Suppressor macrophage treated with lipopolysaccharide for 1 hour (primary cell): Measurements from ENCODE around the gene HERC4.

ENCODE experiments used
- DNase-seq, 3 donors: peaks; one replicate each; pipeline ENCODE4 v3.0.0-alpha.2; 2020 to 2022

Gene HERC4, protein sequence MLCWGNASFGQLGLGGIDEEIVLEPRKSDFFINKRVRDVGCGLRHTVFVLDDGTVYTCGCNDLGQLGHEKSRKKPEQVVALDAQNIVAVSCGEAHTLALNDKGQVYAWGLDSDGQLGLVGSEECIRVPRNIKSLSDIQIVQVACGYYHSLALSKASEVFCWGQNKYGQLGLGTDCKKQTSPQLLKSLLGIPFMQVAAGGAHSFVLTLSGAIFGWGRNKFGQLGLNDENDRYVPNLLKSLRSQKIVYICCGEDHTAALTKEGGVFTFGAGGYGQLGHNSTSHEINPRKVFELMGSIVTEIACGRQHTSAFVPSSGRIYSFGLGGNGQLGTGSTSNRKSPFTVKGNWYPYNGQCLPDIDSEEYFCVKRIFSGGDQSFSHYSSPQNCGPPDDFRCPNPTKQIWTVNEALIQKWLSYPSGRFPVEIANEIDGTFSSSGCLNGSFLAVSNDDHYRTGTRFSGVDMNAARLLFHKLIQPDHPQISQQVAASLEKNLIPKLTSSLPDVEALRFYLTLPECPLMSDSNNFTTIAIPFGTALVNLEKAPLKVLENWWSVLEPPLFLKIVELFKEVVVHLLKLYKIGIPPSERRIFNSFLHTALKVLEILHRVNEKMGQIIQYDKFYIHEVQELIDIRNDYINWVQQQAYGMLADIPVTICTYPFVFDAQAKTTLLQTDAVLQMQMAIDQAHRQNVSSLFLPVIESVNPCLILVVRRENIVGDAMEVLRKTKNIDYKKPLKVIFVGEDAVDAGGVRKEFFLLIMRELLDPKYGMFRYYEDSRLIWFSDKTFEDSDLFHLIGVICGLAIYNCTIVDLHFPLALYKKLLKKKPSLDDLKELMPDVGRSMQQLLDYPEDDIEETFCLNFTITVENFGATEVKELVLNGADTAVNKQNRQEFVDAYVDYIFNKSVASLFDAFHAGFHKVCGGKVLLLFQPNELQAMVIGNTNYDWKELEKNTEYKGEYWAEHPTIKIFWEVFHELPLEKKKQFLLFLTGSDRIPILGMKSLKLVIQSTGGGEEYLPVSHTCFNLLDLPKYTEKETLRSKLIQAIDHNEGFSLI

DNA sequence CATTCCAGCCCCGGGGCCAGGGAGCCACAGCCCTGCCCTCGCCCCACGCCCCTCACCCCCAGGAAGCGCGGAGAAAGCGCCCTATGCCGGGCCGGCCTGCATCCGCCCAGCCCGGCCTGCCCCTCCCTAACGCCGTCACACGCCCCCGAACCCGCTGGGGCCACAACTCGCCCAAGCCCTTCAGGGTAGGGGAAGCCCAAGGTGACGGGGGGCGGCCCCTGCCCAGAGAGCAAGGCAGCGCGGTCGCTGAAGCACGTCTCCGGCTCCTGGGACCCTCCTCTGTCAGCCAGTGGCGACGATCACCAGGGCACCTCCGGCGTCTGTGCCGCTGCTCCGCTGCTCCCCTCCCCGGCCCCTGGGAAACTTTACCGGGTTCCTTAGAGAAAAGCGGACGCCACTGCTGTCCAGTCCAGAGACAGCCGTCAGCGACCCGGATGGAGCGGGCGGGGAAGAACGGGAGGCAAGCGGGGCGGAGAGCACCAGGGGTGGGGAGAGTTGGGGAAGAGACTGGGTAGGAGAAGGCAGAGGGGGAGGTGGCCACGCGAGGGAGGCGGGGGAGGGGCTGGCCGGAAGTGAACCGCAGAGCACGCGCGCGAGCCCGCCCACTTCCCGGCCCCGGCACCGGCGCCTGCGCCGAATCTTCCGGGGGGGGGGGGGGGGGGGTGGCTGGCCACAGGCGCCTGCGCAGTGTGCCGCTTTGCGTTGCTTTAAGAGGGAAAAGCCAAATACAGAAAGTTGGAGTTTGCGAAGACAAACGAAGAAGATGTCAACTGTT lies at the start of gene HERC4:
HERC4 (minus strand) TSS at position 509 of the 775 bp plus-strand sequence. CDS start 2,175 bp downstream, outside the sequence.
- peak; percentile 95 to 98 (median 97) for DNase-seq

DNA sequence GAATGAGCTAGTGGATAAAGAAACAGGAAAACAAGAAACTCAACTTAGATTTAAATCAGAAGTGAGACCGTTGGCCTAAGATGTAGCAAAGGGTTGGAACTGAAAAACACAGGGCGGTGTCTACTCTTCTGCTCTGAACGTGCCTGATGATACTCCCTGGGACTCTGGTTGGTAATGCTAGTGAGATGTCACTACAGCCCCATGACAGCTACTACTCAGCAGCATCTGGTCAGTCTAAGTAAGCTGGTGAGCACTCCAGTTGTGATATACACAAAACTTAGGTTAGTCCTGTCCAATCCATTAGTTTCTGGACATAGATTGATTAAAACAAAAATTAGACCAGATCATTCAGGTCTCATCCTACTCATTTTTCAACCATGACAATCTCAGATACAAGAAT lies 49.6 kb upstream of the HERC4 start:
- DNase-seq, result no peak

DNA sequence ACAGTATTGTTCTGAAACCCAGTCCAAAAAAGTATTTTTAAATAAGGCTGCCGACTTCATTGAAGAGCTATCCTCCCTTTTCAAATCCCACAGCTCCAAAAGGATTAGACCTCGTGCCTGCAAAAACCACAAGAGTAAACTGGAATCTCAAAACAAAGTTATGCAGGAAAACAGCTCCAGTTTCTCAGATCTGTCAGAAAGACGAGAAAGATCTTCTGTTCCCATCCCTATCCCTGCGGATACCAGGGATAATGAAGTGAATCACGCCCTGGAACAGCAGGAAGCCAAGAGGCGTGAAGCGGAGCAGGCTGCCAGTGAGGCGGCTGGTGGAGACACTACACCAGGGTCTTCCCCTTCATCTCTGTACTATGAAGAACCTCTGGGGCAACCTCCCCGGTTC lies 46.8 kb upstream of the HERC4 start:
- DNase-seq, result no peak

DNA sequence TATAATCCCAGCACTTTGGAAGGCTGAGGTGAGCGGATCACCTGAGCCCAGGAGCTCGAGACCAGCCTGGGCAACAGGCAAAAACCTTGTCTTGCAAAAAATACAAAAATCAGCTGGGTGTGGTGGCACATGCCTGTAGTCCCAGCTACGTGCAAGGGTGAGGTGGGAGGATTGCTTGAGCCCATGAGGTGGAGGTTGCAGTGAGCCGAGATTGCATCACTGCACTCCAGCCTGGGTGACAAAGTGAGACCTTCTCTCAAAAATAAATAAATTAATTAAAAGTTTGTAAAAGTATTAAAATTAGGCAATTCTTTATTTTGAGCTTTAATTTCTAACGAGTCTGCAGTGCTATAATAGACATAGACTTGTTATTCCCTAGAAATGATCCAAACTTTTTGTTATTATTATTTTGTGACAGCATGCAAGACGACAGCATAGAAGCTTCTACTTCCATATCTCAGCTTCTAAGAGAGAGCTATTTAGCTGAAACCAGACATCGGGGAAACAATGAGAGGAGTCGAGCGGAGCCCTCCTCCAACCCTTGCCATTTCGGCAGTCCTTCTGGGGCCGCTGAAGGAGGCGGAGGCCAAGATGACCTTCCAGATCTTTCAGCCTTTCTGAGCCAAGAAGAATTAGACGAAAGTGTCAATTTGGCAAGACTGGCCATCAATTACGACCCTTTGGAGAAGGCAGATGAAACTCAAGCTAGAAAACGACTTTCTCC lies 46.1 kb upstream of the HERC4 start:
- no peak for DNase-seq

DNA sequence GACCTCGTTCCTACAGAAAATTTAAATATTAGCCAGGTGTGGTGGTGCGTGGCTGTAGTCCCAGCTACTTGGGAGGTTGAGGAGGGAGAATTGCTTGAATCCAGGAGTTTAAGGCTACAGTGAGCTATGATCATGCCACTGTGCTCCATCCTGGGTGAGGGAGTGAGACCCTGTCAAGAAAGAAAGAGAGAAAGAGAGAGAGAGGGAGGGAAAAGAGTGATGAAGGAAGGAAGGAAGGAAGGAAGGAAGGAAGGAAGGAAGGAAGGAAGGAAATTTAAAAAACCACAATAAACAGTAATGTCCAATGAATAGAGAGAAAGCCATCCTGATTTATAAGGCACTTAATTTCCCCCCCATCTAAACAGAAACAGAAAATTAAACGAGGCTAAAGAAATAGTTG lies 43.6 kb upstream of the HERC4 start:
- no peak for DNase-seq

DNA sequence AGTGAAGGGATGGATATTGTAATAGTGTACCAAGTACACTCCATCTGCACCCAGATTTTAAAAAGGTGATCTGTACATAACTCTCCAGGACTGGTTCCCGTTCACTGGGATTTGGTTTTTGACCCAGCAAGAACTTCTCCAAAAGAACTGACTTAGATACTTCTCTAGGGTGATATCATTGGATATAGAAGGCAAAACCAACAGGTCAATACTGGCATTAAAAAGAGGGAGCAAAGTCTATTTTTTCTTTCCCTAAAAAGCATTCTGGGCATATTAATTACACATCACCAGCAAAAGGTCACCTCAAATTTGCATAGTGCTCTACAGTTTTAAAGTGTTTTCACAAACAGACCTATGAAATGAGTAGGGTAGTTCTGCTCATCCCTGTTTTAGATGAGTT lies 37.8 kb upstream of the HERC4 start:
- no peak for DNase-seq

DNA sequence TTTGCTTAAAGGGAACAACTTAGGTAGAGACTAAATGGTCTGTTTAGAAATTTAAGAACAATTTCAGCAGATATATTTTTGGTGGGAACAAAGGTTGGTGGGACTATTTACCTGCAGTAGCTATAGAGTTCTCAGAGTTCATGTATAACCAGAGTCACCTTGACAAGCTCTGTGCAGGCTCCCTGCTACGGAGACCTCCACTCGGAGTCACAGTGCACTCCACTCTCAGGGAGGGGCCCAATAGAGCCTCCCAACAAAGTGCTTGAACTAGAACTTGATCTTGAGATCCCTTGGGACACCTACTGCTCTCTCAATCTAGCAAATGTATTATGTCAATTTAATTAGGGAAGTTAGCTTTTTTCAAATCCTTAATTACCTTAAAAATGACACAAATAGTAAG lies 36.5 kb upstream of the HERC4 start:
- DNase-seq, result no peak

DNA sequence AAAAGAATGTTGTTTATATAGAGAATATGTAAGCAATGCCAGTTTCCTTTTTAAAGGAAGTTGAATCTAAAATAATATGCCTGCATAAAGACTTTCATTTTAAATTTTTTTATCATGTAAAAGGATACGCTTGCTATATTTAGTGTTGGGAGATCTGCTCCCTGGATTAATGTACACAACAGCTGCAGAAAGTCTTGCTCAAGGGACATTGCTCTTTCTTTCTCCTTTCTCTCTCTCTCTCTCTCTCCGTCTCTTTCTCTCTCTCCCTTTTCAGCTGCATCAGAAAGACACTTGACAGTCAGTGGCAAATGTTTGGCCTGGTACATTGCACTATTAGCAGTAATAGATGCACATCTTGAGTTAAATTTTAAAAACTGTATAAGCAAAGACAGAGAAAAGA lies 34.9 kb upstream of the HERC4 start:
- no peak for DNase-seq

DNA sequence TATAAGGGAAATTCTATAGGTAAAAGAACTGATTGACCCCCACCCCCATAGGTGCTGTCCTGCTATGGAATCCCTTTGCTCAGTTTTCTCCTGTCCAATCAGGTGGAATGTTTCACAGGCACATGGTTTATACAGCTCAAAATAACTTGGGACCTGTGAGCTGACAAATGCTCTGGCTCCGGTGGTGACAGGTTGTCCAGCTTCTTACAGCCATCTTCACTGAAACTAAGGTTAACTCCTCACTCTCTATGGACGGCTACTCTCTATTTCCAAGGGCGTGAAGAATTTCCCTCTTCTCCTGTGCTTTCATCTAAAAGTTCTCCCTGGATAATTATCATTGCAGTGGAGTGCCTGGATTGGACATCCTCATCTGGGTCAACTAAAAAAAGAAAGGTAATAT lies 34.2 kb upstream of the HERC4 start, which contains the start of gene MYPN:
MYPN (plus strand) TSS at position 158 of the 400 bp plus-strand sequence. CDS start 11,951 bp downstream, outside the sequence.
- no peak for DNase-seq

DNA sequence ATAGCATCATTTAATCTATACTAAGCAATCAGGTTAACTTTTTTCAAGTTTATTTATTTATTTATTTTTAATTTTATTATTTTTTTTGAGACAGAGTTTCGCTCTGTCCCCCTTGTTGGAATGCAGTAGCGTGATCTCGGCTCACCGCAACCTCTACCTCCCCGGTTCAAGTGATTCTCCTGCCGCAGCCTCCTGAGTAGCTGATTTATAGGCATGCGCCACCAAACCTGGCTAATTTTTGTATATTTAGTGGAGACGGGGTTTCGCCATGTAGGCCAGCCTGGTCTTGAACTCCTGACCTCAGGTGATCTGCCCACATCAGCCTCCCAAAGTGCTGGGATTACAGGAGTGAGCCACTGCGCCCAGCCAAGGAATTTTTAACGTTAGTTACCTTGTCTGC lies 33.6 kb upstream of the HERC4 start:
- no peak for DNase-seq

DNA sequence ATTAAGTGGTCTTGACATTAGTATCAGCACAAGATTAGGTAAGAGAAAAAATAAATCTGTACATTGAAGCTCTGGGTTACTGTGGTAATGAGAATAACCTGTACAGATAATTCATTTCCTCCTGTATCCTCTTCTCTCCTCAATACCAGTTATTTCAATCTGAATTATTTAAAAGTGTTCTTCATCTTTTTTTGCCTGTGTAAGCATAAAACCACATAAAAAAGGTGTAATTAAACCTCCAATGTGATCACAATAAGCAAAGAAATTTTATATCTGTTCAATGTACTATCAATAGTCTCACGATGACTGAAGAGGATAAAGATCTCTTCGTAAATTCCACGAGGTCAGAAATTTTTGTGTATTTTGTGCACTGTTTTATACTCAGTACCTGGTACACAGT lies 33.0 kb upstream of the HERC4 start:
- no peak for DNase-seq

DNA sequence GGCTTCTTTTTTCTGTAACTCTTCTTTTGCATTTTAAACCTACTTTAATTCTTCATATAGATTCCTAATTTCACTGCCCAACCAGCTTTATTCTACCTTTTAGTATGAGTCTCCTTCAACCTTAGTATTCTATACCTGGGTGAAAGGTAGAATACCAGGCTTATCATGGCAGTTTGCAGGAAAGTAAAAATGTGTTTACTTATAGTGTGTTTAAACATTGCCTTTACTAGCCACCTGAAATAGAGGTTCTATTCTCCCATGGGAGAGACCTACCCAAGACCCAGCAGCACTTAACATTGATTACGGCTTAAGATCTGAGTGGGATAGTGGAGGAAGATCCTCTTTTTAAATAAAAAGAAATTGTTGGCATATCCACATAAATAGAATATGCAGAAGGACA lies 32.6 kb upstream of the HERC4 start:
- no peak for DNase-seq

DNA sequence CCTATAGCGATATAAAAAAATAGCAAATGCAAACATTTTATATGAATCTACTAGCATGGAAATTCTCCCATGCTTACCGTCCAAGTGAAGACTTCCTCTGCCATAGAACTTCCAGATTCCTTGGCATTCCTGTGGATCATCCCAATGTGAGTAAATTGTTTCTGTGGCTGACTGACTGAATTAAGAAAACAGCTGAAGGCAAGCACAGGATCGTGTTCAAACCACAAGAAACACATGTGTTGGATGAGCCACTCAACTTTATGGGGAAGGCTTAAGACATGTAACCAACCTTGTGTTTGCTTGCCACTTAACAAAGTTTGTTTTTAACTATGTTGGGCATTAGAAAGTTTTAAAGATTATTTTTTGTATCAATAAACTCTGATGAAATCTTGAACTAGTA lies 31.6 kb upstream of the HERC4 start:
- DNase-seq, result no peak

DNA sequence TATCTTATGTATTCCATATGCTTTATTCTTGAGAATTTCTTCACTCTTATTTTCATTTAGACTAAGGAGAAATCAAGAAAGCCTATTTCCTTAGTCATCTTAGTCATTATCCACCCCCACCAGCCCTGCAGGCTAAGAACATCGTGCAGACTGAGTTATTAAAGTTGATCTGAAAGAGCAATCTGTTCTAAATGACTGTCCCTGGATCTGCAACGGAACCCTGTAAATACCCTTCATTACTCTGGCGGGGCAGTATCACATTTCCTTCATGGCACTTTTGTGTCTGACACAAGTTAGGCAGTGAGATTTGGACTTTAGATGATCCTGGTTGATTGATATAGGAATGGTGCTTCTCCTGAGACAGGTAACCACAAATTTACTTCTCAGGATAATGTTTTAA lies 30.7 kb upstream of the HERC4 start:
- no peak for DNase-seq

DNA sequence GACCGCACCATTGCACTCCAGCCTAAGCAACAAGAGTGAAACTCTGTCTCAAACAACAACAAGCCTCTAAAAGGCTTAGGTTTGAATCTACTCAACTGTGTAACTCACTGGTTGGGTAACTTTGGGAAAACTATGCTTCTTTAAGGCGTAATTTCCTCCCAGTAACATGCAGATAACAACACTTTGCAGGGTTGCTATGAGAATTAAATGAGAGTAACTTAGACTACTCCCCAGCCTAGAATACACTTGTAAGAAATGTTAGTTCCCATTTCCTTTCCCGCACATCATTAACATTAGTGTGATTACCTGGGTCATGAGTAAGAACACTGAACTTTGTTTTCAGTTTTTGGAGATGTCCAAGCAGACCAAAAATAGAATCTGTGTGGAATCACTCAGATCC lies 28.8 kb upstream of the HERC4 start:
- DNase-seq, result no peak

DNA sequence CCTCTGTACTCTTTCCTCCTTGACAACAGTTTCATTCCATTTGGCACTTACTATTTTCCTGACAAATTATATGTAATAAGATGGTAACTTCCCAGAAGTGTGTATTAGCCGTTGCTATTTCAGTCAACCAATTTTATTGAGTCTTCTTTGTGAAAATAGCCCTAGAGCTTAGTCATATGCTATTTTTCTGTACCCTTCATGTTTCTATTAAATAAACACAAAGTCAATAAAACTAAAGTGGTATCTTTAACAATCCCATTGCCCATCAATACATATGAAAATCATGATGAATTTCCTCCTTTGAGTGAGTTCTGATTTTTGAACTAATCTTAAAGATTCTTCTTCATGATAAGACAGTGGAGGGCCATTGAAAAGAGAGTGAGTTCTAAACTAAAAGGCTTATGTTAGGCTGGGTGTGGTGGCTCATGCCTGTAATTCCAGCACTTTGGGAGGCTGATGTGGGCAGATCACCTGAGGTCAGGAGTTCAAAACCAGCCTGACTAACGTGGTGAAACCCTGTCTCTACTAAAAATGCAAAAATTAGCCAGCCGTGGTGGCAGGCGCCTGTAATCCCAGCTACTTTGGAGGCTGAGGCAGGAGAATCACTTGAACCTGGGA lies 28.3 kb upstream of the HERC4 start:
- DNase-seq, result no peak

DNA sequence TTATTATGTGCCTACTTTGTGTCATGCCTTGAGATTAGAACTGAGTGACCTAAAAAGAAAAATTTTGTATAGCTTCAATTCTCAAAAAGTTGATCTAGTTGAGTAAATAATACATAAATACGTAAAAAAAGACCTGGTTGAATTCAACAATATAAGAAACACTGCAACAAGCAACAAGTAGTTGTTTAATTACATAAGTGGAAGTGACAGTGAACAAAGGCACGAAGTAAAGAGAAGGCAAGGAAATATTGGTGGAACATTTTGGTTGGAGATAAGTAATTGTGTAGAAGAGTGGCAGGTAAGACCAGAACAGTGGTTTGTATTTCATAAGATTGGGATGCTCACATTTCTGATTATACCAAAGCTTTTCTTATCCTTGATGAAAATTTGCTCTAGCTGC lies 26.0 kb upstream of the HERC4 start:
- no peak for DNase-seq

DNA sequence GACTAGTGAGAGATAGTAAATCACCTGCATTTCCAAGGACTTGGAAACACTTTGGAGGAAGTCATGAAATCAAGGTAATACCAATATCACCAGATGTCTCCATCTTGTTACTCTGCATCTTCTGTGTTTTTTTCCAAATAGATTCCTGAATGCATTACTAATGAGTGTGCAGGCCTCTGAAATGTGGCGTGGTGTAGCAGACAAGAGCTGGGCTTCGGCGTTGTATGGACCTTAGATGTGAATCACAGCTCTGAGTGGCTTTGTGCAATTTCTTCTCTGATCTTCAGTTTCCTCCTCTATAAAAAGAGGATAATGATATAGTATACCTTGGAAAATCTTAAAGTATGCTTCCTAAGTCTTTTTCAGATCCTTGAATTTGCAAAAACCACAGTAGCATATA lies 24.7 kb upstream of the HERC4 start:
- DNase-seq, result no peak

DNA sequence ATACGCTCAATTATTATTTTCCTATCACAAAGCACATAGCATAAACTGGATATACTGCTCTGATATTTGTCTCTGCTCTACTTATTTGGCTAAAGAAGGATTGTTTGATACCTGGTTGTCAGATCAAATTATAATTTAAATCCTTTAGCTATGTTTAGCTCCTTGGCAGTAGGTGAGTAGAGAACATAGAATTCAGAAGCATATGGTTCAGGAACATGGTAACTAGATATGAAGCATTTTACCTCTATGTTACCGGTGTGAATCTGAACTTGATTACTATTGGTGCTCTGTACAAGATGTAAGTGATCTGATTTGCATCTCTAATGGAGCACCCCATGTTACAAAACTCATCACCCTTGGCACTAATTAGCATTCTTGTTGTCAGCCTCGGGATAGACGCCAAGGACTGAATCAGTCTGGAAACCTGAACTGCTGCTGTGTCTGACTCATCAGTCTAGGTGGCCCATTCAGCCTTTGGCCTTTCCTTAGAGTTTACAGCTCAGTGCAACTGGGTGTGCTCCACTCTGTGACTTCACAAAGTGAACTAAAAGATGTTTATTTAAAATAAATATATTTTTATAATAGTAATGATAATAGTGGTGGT lies 21.9 kb upstream of the HERC4 start:
- no peak for DNase-seq

DNA sequence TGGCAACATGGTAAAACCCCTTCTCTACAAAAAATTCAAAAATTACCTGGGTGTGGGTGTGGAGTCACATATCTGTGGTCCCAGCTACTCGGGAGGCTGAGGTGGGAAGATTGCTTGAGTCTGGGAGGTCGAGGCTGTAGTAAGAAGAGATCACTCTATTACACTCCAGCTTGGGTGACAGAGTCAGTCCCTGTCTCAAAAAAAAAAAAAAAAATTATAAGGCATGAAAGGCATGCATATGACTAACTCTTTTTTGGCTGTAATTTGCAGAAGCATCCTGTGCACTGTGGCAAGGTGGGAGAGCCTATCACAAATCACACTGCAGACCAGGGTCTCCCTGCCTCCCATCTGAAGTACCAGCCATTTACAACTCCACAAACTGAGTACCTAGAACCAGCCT lies 20.1 kb upstream of the HERC4 start:
- DNase-seq, result no peak

DNA sequence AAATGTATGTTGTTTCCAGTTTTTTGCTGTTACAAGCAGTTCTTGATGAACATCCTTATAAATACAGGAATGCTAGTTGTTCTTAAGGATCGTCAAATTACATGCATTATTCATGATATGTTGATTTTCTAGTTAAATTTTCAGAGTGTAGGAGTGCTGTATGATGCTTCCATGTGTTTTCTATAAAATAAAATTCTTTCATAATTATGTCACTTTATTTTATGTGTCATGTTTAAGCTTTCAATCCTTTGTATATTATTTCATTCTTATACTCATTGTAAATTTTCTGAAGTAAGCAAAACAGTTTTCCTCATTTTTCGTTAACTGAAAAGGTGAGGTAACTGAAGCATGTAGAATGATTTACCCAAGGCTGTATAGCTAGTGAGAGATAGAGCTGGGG lies 17.4 kb upstream of the HERC4 start:
- no peak for DNase-seq
